ENCODE results near the gene PDPK1.
A peak's percentile ranks its signal among the peaks of the same experiment; 100 is the strongest.

The PDPK1 gene

GRCh38 chr16:2507052-2507659, 30.7 kb upstream of the PDPK1 start:
- DNase-seq (ENCODE audit: low read depth) = no peak

- DNase-seq (ENCODE audit: low read depth) = no peak
These were observed 30.2 kb upstream of the PDPK1 start for GRCh38 chr16:2507665-2508064.

- no peak for DNase-seq (ENCODE audit: low read depth)
These were observed 29.0 kb upstream of the PDPK1 start for GRCh38 chr16:2508722-2509400.

- no peak for DNase-seq (ENCODE audit: low read depth)
These were observed 26.6 kb upstream of the PDPK1 start for GRCh38 chr16:2511128-2511800.

- DNase-seq (ENCODE audit: low read depth) = no peak
These were observed 25.7 kb upstream of the PDPK1 start for GRCh38 chr16:2511996-2512734.

- no peak for DNase-seq (ENCODE audit: low read depth)
These were observed 25.0 kb upstream of the PDPK1 start for GRCh38 chr16:2512735-2513404.

GRCh38 chr16:2513405-2514332, 24.2 kb upstream of the PDPK1 start, which contains the start of gene ATP6V0C:
ATP6V0C (plus strand) TSS chr16:2513952; CDS start chr16:2514104, 152 bp downstream.
- peak; percentile 85 for DNase-seq (ENCODE audit: low read depth)

GRCh38 chr16:2514333-2515179, 23.3 kb upstream of the PDPK1 start:
- DNase-seq (ENCODE audit: low read depth) = no peak

- no peak for DNase-seq (ENCODE audit: low read depth)
These were observed 22.5 kb upstream of the PDPK1 start for GRCh38 chr16:2515180-2515851.

- DNase-seq (ENCODE audit: low read depth) = no peak
These were observed 21.2 kb upstream of the PDPK1 start for GRCh38 chr16:2516391-2517240.

GRCh38 chr16:2517954-2518605, 19.7 kb upstream of the PDPK1 start:
- DNase-seq (ENCODE audit: low read depth) = no peak

- no peak for DNase-seq (ENCODE audit: low read depth)
These were observed 18.8 kb upstream of the PDPK1 start for GRCh38 chr16:2518823-2519710.

GRCh38 chr16:2519711-2520080, 18.1 kb upstream of the PDPK1 start:
- DNase-seq (ENCODE audit: low read depth) = no peak

GRCh38 chr16:2520097-2520783, 17.6 kb upstream of the PDPK1 start, which contains the start of gene AMDHD2:
AMDHD2 (plus strand) TSS chr16:2520371; CDS start chr16:2520459, 88 bp downstream.
- DNase-seq (ENCODE audit: low read depth) = peak; percentile 87

- peak; percentile 61 for DNase-seq (ENCODE audit: low read depth)
These were observed 16.9 kb upstream of the PDPK1 start for GRCh38 chr16:2520784-2521531.

Measured in T follicular helper cell (primary cell).